ENCODE measurements around the gene HOXB3.

HOXB3 gene

GRCh38 chr17:48596735-48597527 is 6.9 kb upstream of the HOXB3 start:
- no peak for DNase-seq

- DNase-seq, result no peak
Measured at GRCh38 chr17:48596000-48596734, 6.1 kb upstream of the HOXB3 start.

GRCh38 chr17:48595278-48595999 is 5.4 kb upstream of the HOXB3 start:
- no peak for DNase-seq

- no peak for DNase-seq
Measured at GRCh38 chr17:48594538-48595277, 4.7 kb upstream of the HOXB3 start.

- DNase-seq, result peak; percentile 77
Measured at GRCh38 chr17:48593840-48594537, 3.9 kb upstream of the HOXB3 start.

- no peak for DNase-seq
Measured at GRCh38 chr17:48593126-48593829, 3.2 kb upstream of the HOXB3 start, which contains the start of gene HOXB5. Gene HOXB5 (minus strand): TSS chr17:48593779. CDS start chr17:48593682, 97 bp downstream.

GRCh38 chr17:48592577-48592976 is 2.5 kb upstream of the HOXB3 start:
- no peak for DNase-seq

- no peak for DNase-seq
Measured at GRCh38 chr17:48592057-48592514, 2.0 kb upstream of the HOXB3 start.

GRCh38 chr17:48591255-48592056 is 1.4 kb upstream of the HOXB3 start:
- no peak for DNase-seq

GRCh38 chr17:48590607-48591161 is 643 bp upstream of the HOXB3 start:
- DNase-seq, result no peak

- DNase-seq, result no peak
Measured at GRCh38 chr17:48589060-48589830, 796 bp downstream of the HOXB3 start.

GRCh38 chr17:48588528-48588927 is 1.5 kb downstream of the HOXB3 start:
- no peak for DNase-seq

GRCh38 chr17:48588074-48588415 is 2.0 kb downstream of the HOXB3 start:
- no peak for DNase-seq

GRCh38 chr17:48587276-48588073 is 2.6 kb downstream of the HOXB3 start:
- DNase-seq, result no peak

- DNase-seq, result no peak
Measured at GRCh38 chr17:48586355-48587258, 3.4 kb downstream of the HOXB3 start.

GRCh38 chr17:48584223-48584741 is 5.8 kb downstream of the HOXB3 start:
- DNase-seq, result no peak

GRCh38 chr17:48583708-48584222 is 6.3 kb downstream of the HOXB3 start:
- DNase-seq, result no peak

All from central memory CD4-positive, alpha-beta T cell (primary cell).